GM12878 (cell line): ENCODE results near the gene TOMM40L.

ENCODE experiments used
- CBX3 ChIP-seq: fragments of 200-600 bp; sonication (generic); IDR thresholded peaks from 2 replicates; pipeline ENCODE4 v1.6.1; 2016; ENCODE audit warnings: low read depth, borderline replicate concordance
- CEBPB ChIP-seq, 2 experiments: fragments of 150-350 bp in 1 of 2; IDR thresholded peaks; 2 replicates each; pipeline ENCODE4 v1.6.1; 2012 to 2014; ENCODE audit warnings: low read depth in 2 of 2, low read length in 2 of 2, borderline replicate concordance in 1 of 2, inconsistent platforms in 1 of 2
- GABPA ChIP-seq: IDR thresholded peaks from 2 replicates; pipeline ENCODE4 v1.6.1; 2014; ENCODE audit warnings: antibody characterized with exemption, low read depth, mild to moderate bottlenecking, inconsistent platforms
- KDM1A ChIP-seq: fragments of 200-600 bp; sonication (generic); IDR thresholded peaks from 2 replicates; pipeline ENCODE4 v1.6.1; 2016; ENCODE audit warnings: borderline replicate concordance
- MEF2A ChIP-seq: IDR thresholded peaks from 2 replicates; pipeline ENCODE4 v1.6.1; 2011; ENCODE audit warnings: low read depth, mild to moderate bottlenecking, low read length, moderate library complexity; ENCODE audit not compliant: insufficient read depth
- POLR2A ChIP-seq: IDR thresholded peaks from 2 replicates; pipeline ENCODE4 v1.6.1; 2011; ENCODE audit warnings: low read depth, mild to moderate bottlenecking, low read length
- POLR2AphosphoS5 ChIP-seq: IDR thresholded peaks from 2 replicates; pipeline ENCODE4 v1.6.1; 2011; ENCODE audit warnings: mild to moderate bottlenecking, low read length, inconsistent platforms
- SIN3A ChIP-seq: IDR thresholded peaks from 2 replicates; pipeline ENCODE4 v1.6.1; 2012; ENCODE audit warnings: low read depth, low read length, improper control_type of control experiment
- SMARCA5 ChIP-seq: fragments of 450-650 bp; IDR thresholded peaks from 2 replicates; pipeline ENCODE4 v1.6.1; 2017; ENCODE audit warnings: mild to moderate bottlenecking
- SREBF1 ChIP-seq: IDR thresholded peaks from 2 replicates; pipeline ENCODE4 v1.6.1; 2012; ENCODE audit warnings: mild to moderate bottlenecking, low read length
- ZNF274 ChIP-seq: IDR thresholded peaks from one replicate; pipeline ENCODE4 v1.8.0; 2011; ENCODE audit not compliant: insufficient read length, insufficient read depth
- TF ChIP-seq, protein P1 (sequence below), 3 experiments: IDR thresholded peaks in 2 of 3; conservative IDR thresholded peaks in 1 of 3; 2 replicates each; pipeline ENCODE4 v1.5.1; 2011; ENCODE audit warnings: low read depth in 3 of 3, low read length in 3 of 3, mild to moderate bottlenecking in 3 of 3, control low read depth in 2 of 3, moderate library complexity in 2 of 3, inconsistent platforms in 1 of 3, mixed read lengths in 1 of 3; ENCODE audit not compliant: control insufficient read depth in 2 of 3, insufficient read depth in 1 of 3; ENCODE audit errors: extremely low read depth in 1 of 3
- TF ChIP-seq, protein P2 (sequence below): IDR thresholded peaks from 2 replicates; pipeline ENCODE4 v1.6.1; 2011; ENCODE audit warnings: low read depth, low read length, improper control_type of control experiment, borderline replicate concordance

DNA sequence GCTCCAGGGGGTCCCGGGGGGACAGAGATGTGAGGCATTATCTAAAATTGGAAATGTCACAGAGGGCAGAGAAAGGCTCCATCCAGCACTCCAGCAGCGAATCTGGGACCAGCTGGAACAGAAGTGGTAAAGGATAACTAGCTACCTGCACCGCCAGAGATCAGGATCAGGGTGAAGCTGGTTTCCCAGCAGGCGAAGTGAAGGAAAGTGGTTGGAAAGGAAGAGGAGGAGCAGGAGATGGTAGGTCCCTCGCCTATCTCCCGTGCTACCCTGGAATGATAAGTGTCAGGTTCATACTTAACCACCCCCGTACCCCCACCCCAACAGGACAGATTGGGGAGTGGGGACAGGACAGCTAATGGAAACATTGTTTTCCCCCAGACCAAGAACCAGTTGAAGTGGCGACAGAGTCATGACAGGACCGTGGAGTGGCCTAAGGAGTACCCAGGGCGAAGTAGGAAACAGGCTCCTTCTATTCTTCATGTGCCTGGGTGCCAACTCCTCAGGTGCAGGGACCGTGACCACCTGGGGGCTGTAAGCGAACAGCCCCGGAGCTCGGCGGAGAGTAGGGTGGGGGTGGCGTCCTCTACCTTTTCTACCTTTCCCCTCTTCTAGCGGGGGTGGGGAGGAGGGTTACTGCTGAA, 49.3 kb upstream of the TOMM40L start:
- TF ChIP-seq MEF2A (no peak), CBX3 (no peak), ZNF274 (no peak), POLR2AphosphoS5 (no peak), POLR2A (no peak), GABPA (no peak), CEBPB (IDR thresholded peaks at IDR 0.05; ENCODE audit: borderline replicate concordance in 1 of 2, low read depth in 2 of 2, low read length in 2 of 2) (no peak), KDM1A (no peak), SIN3A (no peak), SREBF1 (no peak), SMARCA5 (no peak)
- TF ChIP-seq, protein P1, sequence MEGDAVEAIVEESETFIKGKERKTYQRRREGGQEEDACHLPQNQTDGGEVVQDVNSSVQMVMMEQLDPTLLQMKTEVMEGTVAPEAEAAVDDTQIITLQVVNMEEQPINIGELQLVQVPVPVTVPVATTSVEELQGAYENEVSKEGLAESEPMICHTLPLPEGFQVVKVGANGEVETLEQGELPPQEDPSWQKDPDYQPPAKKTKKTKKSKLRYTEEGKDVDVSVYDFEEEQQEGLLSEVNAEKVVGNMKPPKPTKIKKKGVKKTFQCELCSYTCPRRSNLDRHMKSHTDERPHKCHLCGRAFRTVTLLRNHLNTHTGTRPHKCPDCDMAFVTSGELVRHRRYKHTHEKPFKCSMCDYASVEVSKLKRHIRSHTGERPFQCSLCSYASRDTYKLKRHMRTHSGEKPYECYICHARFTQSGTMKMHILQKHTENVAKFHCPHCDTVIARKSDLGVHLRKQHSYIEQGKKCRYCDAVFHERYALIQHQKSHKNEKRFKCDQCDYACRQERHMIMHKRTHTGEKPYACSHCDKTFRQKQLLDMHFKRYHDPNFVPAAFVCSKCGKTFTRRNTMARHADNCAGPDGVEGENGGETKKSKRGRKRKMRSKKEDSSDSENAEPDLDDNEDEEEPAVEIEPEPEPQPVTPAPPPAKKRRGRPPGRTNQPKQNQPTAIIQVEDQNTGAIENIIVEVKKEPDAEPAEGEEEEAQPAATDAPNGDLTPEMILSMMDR (IDR thresholded peaks at IDR 0.05 in 2 of 3, conservative IDR thresholded peaks at IDR 0.05 in 1 of 3; ENCODE audit: control insufficient read depth in 2 of 3, extremely low read depth in 1 of 3, insufficient read depth in 1 of 3, low read depth in 3 of 3, low read length in 3 of 3) = no peak
- TF ChIP-seq, protein P2, sequence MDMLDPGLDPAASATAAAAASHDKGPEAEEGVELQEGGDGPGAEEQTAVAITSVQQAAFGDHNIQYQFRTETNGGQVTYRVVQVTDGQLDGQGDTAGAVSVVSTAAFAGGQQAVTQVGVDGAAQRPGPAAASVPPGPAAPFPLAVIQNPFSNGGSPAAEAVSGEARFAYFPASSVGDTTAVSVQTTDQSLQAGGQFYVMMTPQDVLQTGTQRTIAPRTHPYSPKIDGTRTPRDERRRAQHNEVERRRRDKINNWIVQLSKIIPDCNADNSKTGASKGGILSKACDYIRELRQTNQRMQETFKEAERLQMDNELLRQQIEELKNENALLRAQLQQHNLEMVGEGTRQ = no peak
